Ovary (tissue), 3 donors: ENCODE measurements around the gene C1QC.

Experiments used
- CTCF ChIP-seq, 3 donors: fragments of 450-650 bp in 2 of 3; fragments of 200-600 bp in 1 of 3; IDR thresholded peaks; one replicate each; pipeline versions ENCODE4 v1.5.1 to v1.8.0; 2016 to 2022; ENCODE audit warnings: antibody characterized with exemption in 3 of 3, mild to moderate bottlenecking in 1 of 3
- EP300 ChIP-seq: sonication (generic); formaldehyde crosslinking; IDR thresholded peaks from one replicate; pipeline ENCODE4 v1.6.1; 2017; ENCODE audit warnings: antibody characterized with exemption
- POLR2A ChIP-seq: fragments of 450-650 bp; IDR thresholded peaks from one replicate; pipeline ENCODE4 v1.6.1; 2017; ENCODE audit warnings: antibody characterized with exemption, mild to moderate bottlenecking, moderate library complexity
- donor health status: DM: no; HTN: no; CAD: no.

DNA sequence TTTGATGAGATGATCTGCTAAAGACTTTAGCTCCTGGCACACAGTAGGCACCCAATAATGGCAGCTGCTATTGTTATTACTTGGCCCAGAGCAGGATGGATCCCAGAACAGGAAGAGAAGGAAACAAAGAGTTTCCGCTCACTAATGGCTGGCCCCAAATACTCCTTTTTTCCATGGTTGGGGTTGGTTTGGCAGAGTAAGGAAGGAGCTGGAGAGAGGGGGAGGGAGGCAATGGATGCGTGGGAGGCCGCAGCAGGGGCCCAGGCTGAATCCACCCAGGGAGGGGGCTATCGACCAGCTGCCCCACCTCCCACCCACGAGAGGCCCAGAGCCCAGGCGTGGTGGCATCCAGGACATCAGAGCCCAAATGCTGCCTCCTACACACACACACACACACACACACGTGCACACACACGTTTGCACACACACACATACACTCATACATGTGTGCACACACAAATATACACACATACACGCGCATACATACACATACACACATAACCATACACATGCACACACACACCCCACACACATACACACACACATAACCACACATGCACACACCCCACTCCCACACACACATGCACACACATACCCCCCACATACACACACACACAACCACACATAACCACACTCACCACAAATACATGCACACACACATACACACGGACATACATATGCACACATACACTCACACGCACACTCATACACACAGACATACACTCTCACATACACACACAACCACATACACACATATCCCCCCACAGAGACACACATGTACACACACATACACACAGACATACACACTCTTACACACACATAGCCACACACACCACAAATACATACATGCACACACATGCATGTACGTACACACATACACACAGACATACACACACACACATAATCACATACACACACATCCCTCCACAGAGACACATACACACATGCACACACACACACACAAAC lies 34.8 kb downstream of the C1QC start:
- TF ChIP-seq CTCF (IDR thresholded peaks at IDR 0.05), result no peak
- TF ChIP-seq POLR2A, result no peak
- no peak for TF ChIP-seq EP300
